Duodenal mucosa (tissue), 2 donors: ENCODE data around the gene PTPRN2.
"Not testable (repeated sequence)": the region's sequence is repeated elsewhere in the genome, so short reads cannot be mapped to it uniquely, and the experiment has no call there.

ENCODE experiments used
- H3K27ac ChIP-seq: one replicate; pipeline ENCODE4 v1.7.0; 2013; ENCODE audit warnings: low read depth, low read length
- H3K27me3 ChIP-seq, 2 donors: one replicate each; pipeline ENCODE4 v1.7.0; 2013; ENCODE audit warnings: low read length in 2 of 2, control low read depth in 1 of 2; ENCODE audit not compliant: insufficient read depth in 2 of 2, control insufficient read depth in 1 of 2
- H3K36me3 ChIP-seq, 2 donors: one replicate each; pipeline ENCODE4 v1.7.0; 2013; ENCODE audit warnings: low read length in 2 of 2, control low read depth in 1 of 2; ENCODE audit not compliant: insufficient read depth in 2 of 2, control insufficient read depth in 1 of 2
- H3K4me1 ChIP-seq, 2 donors: one replicate each; pipeline ENCODE4 v1.7.0; 2013; ENCODE audit warnings: low read length in 2 of 2, control low read depth in 1 of 2; ENCODE audit not compliant: insufficient read depth in 2 of 2, control insufficient read depth in 1 of 2
- H3K4me3 ChIP-seq, 2 donors: one replicate each; pipeline ENCODE4 v1.7.0; 2013; ENCODE audit warnings: low read length in 2 of 2, low read depth in 1 of 2
- H3K9ac ChIP-seq, 2 donors: one replicate each; pipeline ENCODE4 v1.7.0; 2013; ENCODE audit warnings: low read length in 2 of 2, low read depth in 1 of 2
- H3K9me3 ChIP-seq, 2 donors: one replicate each; pipeline ENCODE4 v1.7.0; 2013; ENCODE audit warnings: low read length in 2 of 2, control low read depth in 1 of 2; ENCODE audit not compliant: control insufficient read depth in 1 of 2

Gene PTPRN2

GRCh38 chr7:157709531-157710251 lies 877.9 kb downstream of the PTPRN2 start:
- no peaks in the 10 kb centered on the region for H3K36me3 ChIP-seq
- H3K4me3 ChIP-seq: no peak overlapping the region
- no peak overlapping the region for H3K9ac ChIP-seq
- H3K27ac ChIP-seq: no peak overlapping the region
- no peaks in the 10 kb centered on the region for H3K9me3 ChIP-seq
- no peaks in the 10 kb centered on the region for H3K4me1 ChIP-seq
- peaks cover 0 to 3% of the 10 kb centered on the region in 2 donors for H3K27me3 ChIP-seq

- no peak overlapping the region for H3K4me3 ChIP-seq
- H3K9ac ChIP-seq: no peak overlapping the region
- H3K27ac ChIP-seq: no peak overlapping the region
- H3K9me3 ChIP-seq: no peaks in the 10 kb centered on the region
- H3K27me3 ChIP-seq: peaks cover 0 to 3% of the 10 kb centered on the region in 2 donors
- H3K36me3 ChIP-seq: no peaks in the 10 kb centered on the region
- no peaks in the 10 kb centered on the region for H3K4me1 ChIP-seq
Observed at GRCh38 chr7:157708919-157709295, 878.7 kb downstream of the PTPRN2 start.

- peaks cover 0 to 3% of the 10 kb centered on the region in 2 donors for H3K27me3 ChIP-seq
- no peaks in the 10 kb centered on the region for H3K36me3 ChIP-seq
- no peaks in the 10 kb centered on the region for H3K4me1 ChIP-seq
- H3K9me3 ChIP-seq: no peaks in the 10 kb centered on the region
- H3K4me3 ChIP-seq: no peak overlapping the region
- no peak overlapping the region for H3K9ac ChIP-seq
- no peak overlapping the region for H3K27ac ChIP-seq
Observed at GRCh38 chr7:157707983-157708918, 879.4 kb downstream of the PTPRN2 start.

- Histone ChIP-seq H3K4me1 (no peaks in the 10 kb centered on the region), H3K27ac (no peak overlapping the region), H3K9me3 (no peaks in the 10 kb centered on the region), H3K27me3 (peaks cover 0 to 6% of the 10 kb centered on the region in 2 donors), H3K4me3 (no peak overlapping the region), H3K36me3 (no peaks in the 10 kb centered on the region), H3K9ac (no peak overlapping the region)
Observed at GRCh38 chr7:157704365-157704764, 883.3 kb downstream of the PTPRN2 start.

GRCh38 chr7:157703534-157704195 lies 884.0 kb downstream of the PTPRN2 start:
- H3K9ac ChIP-seq: no peak overlapping the region
- no peaks in the 10 kb centered on the region for H3K36me3 ChIP-seq
- H3K27ac ChIP-seq: no peak overlapping the region
- H3K9me3 ChIP-seq: no peaks in the 10 kb centered on the region
- H3K27me3 ChIP-seq: peaks cover 0 to 6% of the 10 kb centered on the region in 2 donors
- no peak overlapping the region for H3K4me3 ChIP-seq
- no peaks in the 10 kb centered on the region for H3K4me1 ChIP-seq

GRCh38 chr7:157703131-157703530 lies 884.5 kb downstream of the PTPRN2 start:
- Histone ChIP-seq H3K4me3 (no peak overlapping the region), H3K9me3 (no peaks in the 10 kb centered on the region), H3K9ac (no peak overlapping the region), H3K4me1 (no peaks in the 10 kb centered on the region), H3K27ac (no peak overlapping the region), H3K36me3 (no peaks in the 10 kb centered on the region), H3K27me3 (peaks cover 0 to 6% of the 10 kb centered on the region in 2 donors)

- Histone ChIP-seq H3K9ac (no peak overlapping the region), H3K4me3 (no peak overlapping the region), H3K27me3 (peaks cover 0 to 6% of the 10 kb centered on the region in 2 donors), H3K9me3 (no peaks in the 10 kb centered on the region), H3K4me1 (no peaks in the 10 kb centered on the region), H3K36me3 (no peaks in the 10 kb centered on the region), H3K27ac (no peak overlapping the region)
Observed at GRCh38 chr7:157702311-157703023, 885.2 kb downstream of the PTPRN2 start.

- not testable (repeated sequence) for H3K4me1 ChIP-seq, H3K27ac ChIP-seq, H3K36me3 ChIP-seq, H3K27me3 ChIP-seq, H3K9me3 ChIP-seq, H3K4me3 ChIP-seq, H3K9ac ChIP-seq
Observed at GRCh38 chr7:157701395-157702180, 886.0 kb downstream of the PTPRN2 start.

- Histone ChIP-seq H3K4me3 (no peak overlapping the region), H3K27ac (no peak overlapping the region), H3K36me3 (no peaks in the 10 kb centered on the region), H3K9me3 (no peaks in the 10 kb centered on the region), H3K4me1 (no peaks in the 10 kb centered on the region), H3K27me3 (peaks cover 0 to 3% of the 10 kb centered on the region in 2 donors), H3K9ac (no peak overlapping the region)
Observed at GRCh38 chr7:157700231-157701005, 887.2 kb downstream of the PTPRN2 start.
